Measurements from ENCODE around the gene LAMA2.

Gene LAMA2

DNA sequence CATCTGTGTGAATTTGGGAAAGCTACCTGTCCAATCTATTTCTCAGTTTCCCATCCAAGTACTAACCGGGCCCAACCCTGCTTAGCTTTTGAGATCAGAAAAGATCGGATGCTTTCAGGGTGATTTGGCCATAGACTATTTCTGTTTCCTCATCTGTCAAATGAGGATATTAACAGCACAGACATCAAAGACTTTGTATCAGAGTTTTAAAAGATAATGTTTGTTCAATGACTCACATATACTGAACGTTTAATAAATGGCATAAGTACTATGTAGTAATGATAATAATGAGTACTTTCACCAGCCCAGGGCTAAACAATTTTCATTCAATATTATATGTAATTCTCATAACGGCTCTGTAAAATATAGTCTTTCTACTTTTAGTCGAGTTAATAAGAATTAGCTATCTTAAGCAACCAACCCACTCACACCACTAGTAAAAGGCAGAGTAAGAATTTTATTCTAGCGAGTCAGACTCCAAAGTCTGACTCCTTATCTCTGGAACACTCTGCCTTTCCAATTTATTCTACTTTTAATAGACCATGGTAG is 610.5 kb downstream of the LAMA2 start:
- FAIRE-seq = no peak
- no peak for DNase-seq (ENCODE audit: insufficient read length, low spot score)

GRCh38 chr6:129494099-129494498 is 611.2 kb downstream of the LAMA2 start:
- DNase-seq (ENCODE audit: insufficient read length, low spot score) = no peak
- FAIRE-seq = no peak
- TF ChIP-seq, protein P1, sequence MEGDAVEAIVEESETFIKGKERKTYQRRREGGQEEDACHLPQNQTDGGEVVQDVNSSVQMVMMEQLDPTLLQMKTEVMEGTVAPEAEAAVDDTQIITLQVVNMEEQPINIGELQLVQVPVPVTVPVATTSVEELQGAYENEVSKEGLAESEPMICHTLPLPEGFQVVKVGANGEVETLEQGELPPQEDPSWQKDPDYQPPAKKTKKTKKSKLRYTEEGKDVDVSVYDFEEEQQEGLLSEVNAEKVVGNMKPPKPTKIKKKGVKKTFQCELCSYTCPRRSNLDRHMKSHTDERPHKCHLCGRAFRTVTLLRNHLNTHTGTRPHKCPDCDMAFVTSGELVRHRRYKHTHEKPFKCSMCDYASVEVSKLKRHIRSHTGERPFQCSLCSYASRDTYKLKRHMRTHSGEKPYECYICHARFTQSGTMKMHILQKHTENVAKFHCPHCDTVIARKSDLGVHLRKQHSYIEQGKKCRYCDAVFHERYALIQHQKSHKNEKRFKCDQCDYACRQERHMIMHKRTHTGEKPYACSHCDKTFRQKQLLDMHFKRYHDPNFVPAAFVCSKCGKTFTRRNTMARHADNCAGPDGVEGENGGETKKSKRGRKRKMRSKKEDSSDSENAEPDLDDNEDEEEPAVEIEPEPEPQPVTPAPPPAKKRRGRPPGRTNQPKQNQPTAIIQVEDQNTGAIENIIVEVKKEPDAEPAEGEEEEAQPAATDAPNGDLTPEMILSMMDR (IDR thresholded peaks at IDR 0.05; ENCODE audit: insufficient read depth, missing control alignments) = no peak

More for the DNA sequence above, 610.5 kb downstream of the LAMA2 start:
- TF ChIP-seq, protein P1 (IDR thresholded peaks at IDR 0.05; ENCODE audit: insufficient read depth, missing control alignments) = no peak

DNA sequence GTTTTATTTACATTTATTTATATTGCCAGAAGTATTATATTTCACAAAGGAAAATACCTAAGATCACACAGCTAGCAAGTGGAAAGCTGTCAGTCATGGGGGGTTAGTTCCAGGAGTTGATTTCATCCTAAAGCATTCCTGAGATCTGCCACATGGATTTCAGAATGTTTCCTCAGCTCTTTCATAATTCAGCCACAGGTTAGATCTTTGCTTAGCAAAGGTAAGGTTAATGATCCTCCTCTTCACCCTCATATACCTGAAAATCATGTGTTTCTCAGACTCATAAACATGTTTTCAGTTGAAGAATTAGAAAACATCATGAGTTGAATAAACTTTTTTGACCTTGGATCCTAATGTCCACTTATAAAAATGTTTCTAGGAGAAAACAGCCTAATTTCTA is 611.6 kb downstream of the LAMA2 start:
- FAIRE-seq = no peak
- DNase-seq (ENCODE audit: insufficient read length, low spot score) = no peak
- TF ChIP-seq, protein P1 (IDR thresholded peaks at IDR 0.05; ENCODE audit: insufficient read depth, missing control alignments) = no peak

DNA sequence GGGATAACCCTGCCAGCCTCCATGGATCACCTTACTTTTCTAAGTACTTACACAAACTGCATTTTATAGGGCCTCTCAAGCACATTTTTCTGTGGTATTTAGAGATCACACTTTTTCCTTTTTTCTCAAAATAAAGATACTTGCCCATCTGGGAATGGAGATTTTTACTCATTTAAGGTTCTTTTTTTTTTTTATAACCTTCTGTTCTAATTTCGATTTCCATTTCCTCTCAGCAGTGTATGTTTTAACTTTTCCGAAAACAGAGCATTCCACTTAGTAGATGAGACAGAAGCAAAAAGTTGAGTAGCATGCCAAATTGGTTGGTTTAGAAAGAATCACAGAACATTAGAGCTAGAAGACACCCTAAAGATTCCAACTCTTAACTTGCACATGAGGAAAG is 612.7 kb downstream of the LAMA2 start:
- FAIRE-seq (no peak), DNase-seq (ENCODE audit: insufficient read length, low spot score) (no peak)
- TF ChIP-seq, protein P1 (IDR thresholded peaks at IDR 0.05; ENCODE audit: insufficient read depth, missing control alignments) = no peak

DNA sequence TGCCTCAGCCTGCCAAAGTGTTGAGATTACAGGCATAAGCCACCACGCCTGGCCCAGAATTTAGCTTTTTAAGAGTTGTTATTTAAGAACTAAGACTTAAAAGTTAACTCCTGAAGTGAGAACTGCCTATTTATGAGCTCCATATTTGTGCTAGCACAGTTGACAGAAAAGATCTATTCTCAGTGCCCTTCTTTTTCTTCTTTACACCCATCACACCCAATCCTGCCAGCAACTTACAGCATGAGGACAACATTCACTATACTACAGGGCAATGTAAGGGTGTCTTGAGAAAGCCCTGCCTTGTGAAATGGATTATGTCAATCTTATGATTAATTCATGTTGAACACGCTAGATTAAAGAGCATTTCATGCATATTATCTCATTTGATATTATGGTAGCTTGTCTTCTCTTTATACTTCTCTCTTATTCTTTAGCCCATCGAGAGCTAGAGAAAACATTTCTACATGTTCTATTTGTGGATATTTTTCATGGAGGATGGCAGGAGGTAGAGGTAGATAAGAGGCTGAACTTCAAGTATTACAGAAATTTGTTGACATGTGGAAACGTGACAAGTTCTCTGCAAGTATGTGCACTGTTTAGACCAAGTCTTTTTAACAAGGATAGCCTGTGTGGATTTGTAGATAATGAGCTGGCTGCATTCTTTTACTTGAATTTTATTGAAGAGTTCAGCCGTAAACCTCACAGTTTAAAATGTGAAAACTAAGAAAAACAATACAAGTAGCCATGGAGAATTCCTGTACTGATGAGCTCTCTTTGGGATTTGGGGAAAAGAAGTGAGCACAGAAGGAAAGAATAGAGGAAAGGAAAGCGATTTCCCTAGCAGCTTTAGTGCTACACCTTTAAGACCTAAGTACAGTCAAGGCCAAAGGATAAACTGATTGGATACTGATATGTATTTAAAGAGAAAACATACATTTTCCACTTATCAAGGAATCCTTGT is 614.8 kb downstream of the LAMA2 start:
- TF ChIP-seq, protein P1 (IDR thresholded peaks at IDR 0.05; ENCODE audit: insufficient read depth, missing control alignments) = no peak
- FAIRE-seq (no peak), DNase-seq (ENCODE audit: insufficient read length, low spot score) (no peak)

GRCh38 chr6:129498541-129498940 is 615.6 kb downstream of the LAMA2 start:
- FAIRE-seq (no peak), DNase-seq (ENCODE audit: insufficient read length, low spot score) (no peak)
- TF ChIP-seq, protein P1 (IDR thresholded peaks at IDR 0.05; ENCODE audit: insufficient read depth, missing control alignments) = no peak
